GM21367 (cell line): ENCODE data around the gene SELE.
"Not testable (repeated sequence)": the region's sequence is repeated elsewhere in the genome, so short reads cannot be mapped to it uniquely, and the experiment has no call there.

Experiments used
- ATAC-seq: cut with Tn5 transposase; IDR thresholded peaks from one replicate; pipeline ENCODE4 v1.9.1; 2021; ENCODE audit not compliant: unreplicated experiment

SELE gene

DNA sequence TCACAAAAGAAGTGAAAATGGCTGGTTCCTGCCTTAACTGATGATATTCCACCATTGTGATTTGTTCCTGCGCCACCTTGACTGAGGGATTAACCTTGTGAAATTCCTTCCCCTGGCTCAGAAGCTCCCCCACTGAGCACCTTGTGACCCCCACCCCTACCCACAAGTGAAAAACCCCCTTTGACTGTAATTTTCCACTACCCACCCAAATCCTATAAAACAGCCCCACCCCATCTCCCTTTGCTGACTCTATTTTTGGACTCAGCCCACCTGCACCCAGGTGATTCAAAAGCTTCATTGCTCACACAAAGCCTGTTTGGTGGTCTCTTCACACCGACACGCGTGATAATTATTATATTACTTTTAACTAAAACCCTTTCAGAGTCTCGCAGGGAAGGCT lies 45.5 kb downstream of the SELE start:
- not testable (repeated sequence) for ATAC-seq

- ATAC-seq: no peak
Measured at GRCh38 chr1:169683661-169684060, 50.2 kb downstream of the SELE start.

GRCh38 chr1:169683168-169683567 lies 50.7 kb downstream of the SELE start:
- ATAC-seq: not testable (repeated sequence)

- ATAC-seq: no peak
Measured at GRCh38 chr1:169682071-169682470, 51.8 kb downstream of the SELE start.

DNA sequence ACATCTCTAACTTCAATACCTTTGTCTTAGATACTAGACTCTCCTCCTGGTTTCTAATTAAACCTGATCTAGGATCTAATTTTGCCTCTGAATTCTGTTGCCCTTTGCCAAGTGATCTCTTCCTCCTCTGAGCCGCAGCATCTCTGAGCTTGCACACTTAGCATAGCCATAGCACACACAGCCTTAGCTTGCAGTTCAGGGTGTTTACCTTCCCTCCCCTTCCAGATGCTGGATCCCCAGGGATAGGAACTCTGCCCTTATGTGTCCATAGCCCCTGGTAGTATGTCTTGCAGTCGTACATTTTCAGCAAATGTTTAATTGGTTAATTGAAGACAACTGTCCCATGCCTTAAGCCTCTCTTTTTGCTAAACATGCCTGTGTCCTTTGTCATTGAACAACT lies 52.7 kb downstream of the SELE start:
- ATAC-seq: peak; percentile 18

- ATAC-seq: peak; percentile 64
Measured at GRCh38 chr1:169680377-169681019, 53.4 kb downstream of the SELE start.

- no peak for ATAC-seq
Measured at GRCh38 chr1:169679692-169680091, 54.2 kb downstream of the SELE start.

- ATAC-seq: no peak
Measured at GRCh38 chr1:169676001-169676400, 57.9 kb downstream of the SELE start.
